PC-9 (cell line): ENCODE results near the gene POTEH.
"Not testable (repeated sequence)": the region's sequence is repeated elsewhere in the genome, so short reads cannot be mapped to it uniquely, and the experiment has no call there.

Source experiments
- CTCF ChIP-seq: fragments of 200-600 bp; sonication (generic); conservative IDR thresholded peaks from 2 replicates; pipeline ENCODE4 v1.6.1; 2017; ENCODE audit warnings: mixed run types, antibody characterized with exemption, mild to moderate bottlenecking, moderate library complexity
- EZH2 ChIP-seq: fragments of 200-600 bp; sonication (generic); IDR thresholded peaks from 2 replicates; pipeline ENCODE4 v1.8.0; 2017; ENCODE audit warnings: antibody characterized with exemption, low read depth

- not testable (repeated sequence) for TF ChIP-seq CTCF, EZH2
These were observed 41.2 kb downstream of the POTEH start for GRCh38 chr22:15731023-15731422.
